KOPT-K1 (cell line): ENCODE results near the gene SLC25A33.

Source experiments
- H3K27ac ChIP-seq: fragments of 200-600 bp; sonication (generic); 2 replicates; pipeline ENCODE4 v1.5.1; 2016; ENCODE audit warnings: antibody characterized with exemption, mild to moderate bottlenecking, low read depth, low read length; ENCODE audit not compliant: poor library complexity, severe bottlenecking
- H3K36me3 ChIP-seq: fragments of 200-600 bp; sonication (generic); 2 replicates; pipeline ENCODE4 v1.5.1; 2017; ENCODE audit warnings: antibody characterized with exemption, mild to moderate bottlenecking, low read length, moderate library complexity; ENCODE audit not compliant: insufficient read depth
- H3K9me3 ChIP-seq: fragments of 200-600 bp; sonication (generic); 2 replicates; pipeline ENCODE4 v1.5.1; 2017; ENCODE audit warnings: antibody characterized with exemption, low read length, mild to moderate bottlenecking; ENCODE audit not compliant: insufficient read depth, poor library complexity, severe bottlenecking

SLC25A33 gene

GRCh38 chr1:9631613-9632012, 92.3 kb downstream of the SLC25A33 start:
- no peaks in the 10 kb centered on the region for H3K9me3 ChIP-seq
- H3K27ac ChIP-seq = peak overlapping the region; percentile 99
- H3K36me3 ChIP-seq = peaks cover 40% of the 10 kb centered on the region

- H3K9me3 ChIP-seq = no peaks in the 10 kb centered on the region
- peaks cover 51% of the 10 kb centered on the region for H3K36me3 ChIP-seq
- H3K27ac ChIP-seq = no peak overlapping the region
Measured at GRCh38 chr1:9633493-9633892, 94.2 kb downstream of the SLC25A33 start.

GRCh38 chr1:9634582-9634981, 95.3 kb downstream of the SLC25A33 start:
- H3K9me3 ChIP-seq = no peaks in the 10 kb centered on the region

More at GRCh38 chr1:9634582-9634981, 95.3 kb downstream of the SLC25A33 start:
- H3K27ac ChIP-seq = no peak overlapping the region
- H3K36me3 ChIP-seq = peaks cover 51% of the 10 kb centered on the region
